Measurements from ENCODE around the gene MAML2. TPM values are rescaled to one million over a fixed set of nuclear protein-coding genes. Genes with fewer than 3 reads are reported as not detected.
A peak's percentile ranks its signal among the peaks of the same experiment; 100 is the strongest.

Gene MAML2
- total RNA-seq, 1 experiment from 2014 or later, result 2.7 TPM

DNA sequence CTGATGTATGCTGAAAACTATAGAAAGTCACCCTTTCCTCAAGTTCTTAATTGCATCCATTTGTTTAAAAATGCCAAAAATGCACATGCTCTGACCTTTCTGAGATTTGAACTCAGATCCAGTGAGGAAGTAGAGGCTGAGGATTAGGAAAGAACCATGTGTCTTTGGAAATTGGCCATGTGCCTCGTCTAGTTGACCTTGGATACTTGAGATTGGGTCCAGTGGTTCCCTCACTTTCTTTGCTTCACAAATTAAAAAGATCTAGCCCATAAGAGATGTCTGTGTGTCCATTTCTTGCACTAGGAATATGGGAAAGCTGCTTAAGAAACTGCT is 128.3 kb downstream of the MAML2 start:
- Histone ChIP-seq H2AFZ (ENCODE audit: low read length) (no peak overlapping the region), H2AK5ac (ENCODE audit: insufficient read length, low read length) (no peak overlapping the region), H3K4ac (ENCODE audit: low read depth, low read length) (no peak overlapping the region), H3K27me3 (ENCODE audit: insufficient read depth, low read length) (no peaks in the 10 kb centered on the region), H4K20me1 (ENCODE audit: control insufficient read depth, insufficient read depth, insufficient read length) (no peaks in the 10 kb centered on the region), H3K56ac (ENCODE audit: insufficient read length, low read depth, low read length) (no peak overlapping the region), H4K91ac (ENCODE audit: insufficient read length, low read depth, low read length) (no peak overlapping the region), H3K9ac (ENCODE audit: extremely low read depth, insufficient read length, low read length) (no peak overlapping the region), H4K8ac (replicated peaks; ENCODE audit: insufficient read length, low read depth, low read length) (no peak overlapping the region), H4K5ac (ENCODE audit: insufficient read length, low read depth, low read length) (no peak overlapping the region), H2BK15ac (ENCODE audit: low read depth, low read length) (no peak overlapping the region), H2BK20ac (ENCODE audit: low read depth, low read length, poor library complexity, severe bottlenecking) (peak overlapping the region; percentile 11), H3K14ac (ENCODE audit: insufficient read depth, low read length) (no peak overlapping the region), H2BK5ac (ENCODE audit: insufficient read length, low read length) (no peak overlapping the region), H3K9me3 (ENCODE audit: control insufficient read depth, low read depth, low read length) (no peaks in the 10 kb centered on the region), H3K27ac (ENCODE audit: insufficient read length, low read depth, low read length) (no peak overlapping the region), H3K79me1 (ENCODE audit: insufficient read depth, low read depth, low read length, poor library complexity, severe bottlenecking) (no peaks in the 10 kb centered on the region), H3K23ac (ENCODE audit: insufficient read length, low read depth, low read length) (no peak overlapping the region), H3T11ph (ENCODE audit: low read length) (no peak overlapping the region), H3K79me2 (ENCODE audit: insufficient read depth, low read length) (no peaks in the 10 kb centered on the region; the same call in 1 of the 2 replicates), H3K4me1 (ENCODE audit: insufficient read depth, low read length) (peaks cover 12% of the 10 kb centered on the region; the same call in 1 of the 2 replicates), H2BK12ac (ENCODE audit: insufficient read length, low read depth, low read length) (no peak overlapping the region), H2BK120ac (ENCODE audit: low read depth, low read length, poor library complexity, severe bottlenecking) (no peak overlapping the region), H3K23me2 (ENCODE audit: insufficient read length, low read depth, low read length, poor library complexity, severe bottlenecking) (no peaks in the 10 kb centered on the region), H3K4me2 (ENCODE audit: insufficient read depth, insufficient read length, low read length) (no peak overlapping the region), H3K18ac (ENCODE audit: insufficient read length, low read depth, low read length) (no peak overlapping the region)
- Mint-ChIP-seq H3K27me3 (ENCODE audit: low read depth) (no peaks in the 10 kb centered on the region), H3K9me3 (no peaks in the 10 kb centered on the region), H3K4me3 (no peak overlapping the region), H3K4me1 (peaks cover 10 to 23% of the 10 kb centered on the region in 2 experiments), H3K27ac (no peak overlapping the region), H3K36me3 (ENCODE audit: insufficient read depth in 1 of 3, low read depth in 3 of 3) (no peaks in the 10 kb centered on the region)
- DNase-seq, result no peak
- TF ChIP-seq, protein P1, sequence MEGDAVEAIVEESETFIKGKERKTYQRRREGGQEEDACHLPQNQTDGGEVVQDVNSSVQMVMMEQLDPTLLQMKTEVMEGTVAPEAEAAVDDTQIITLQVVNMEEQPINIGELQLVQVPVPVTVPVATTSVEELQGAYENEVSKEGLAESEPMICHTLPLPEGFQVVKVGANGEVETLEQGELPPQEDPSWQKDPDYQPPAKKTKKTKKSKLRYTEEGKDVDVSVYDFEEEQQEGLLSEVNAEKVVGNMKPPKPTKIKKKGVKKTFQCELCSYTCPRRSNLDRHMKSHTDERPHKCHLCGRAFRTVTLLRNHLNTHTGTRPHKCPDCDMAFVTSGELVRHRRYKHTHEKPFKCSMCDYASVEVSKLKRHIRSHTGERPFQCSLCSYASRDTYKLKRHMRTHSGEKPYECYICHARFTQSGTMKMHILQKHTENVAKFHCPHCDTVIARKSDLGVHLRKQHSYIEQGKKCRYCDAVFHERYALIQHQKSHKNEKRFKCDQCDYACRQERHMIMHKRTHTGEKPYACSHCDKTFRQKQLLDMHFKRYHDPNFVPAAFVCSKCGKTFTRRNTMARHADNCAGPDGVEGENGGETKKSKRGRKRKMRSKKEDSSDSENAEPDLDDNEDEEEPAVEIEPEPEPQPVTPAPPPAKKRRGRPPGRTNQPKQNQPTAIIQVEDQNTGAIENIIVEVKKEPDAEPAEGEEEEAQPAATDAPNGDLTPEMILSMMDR (conservative IDR thresholded peaks at IDR 0.05), result no peak
- WGBS (ENCODE audit: extremely low coverage, insufficient read length, low lambda C conversion rate), result no CpG with 5 or more reads among the region's 1 CpG
